WTC11 (cell line): ENCODE results near the gene PGGT1B. TPM values are rescaled to one million over a fixed set of nuclear protein-coding genes. Genes with fewer than 3 reads are reported as not detected.

Experiments used
- total RNA-seq: library from RNA; stranded (reverse); gene quantifications from 3 replicates; pipeline ENCODE4 v1.2.3, GENCODE V29; 2021

PGGT1B gene
- total RNA-seq, 1 experiment from 2014 or later: 43.0 TPM

Other genes starting within 250 kb of the PGGT1B start
- gene TRIM36, start 93.0 kb downstream of the PGGT1B start, total RNA-seq: 17.4 to 24.1 TPM (median 20.0 TPM) in 3 replicates
- 10.8 to 12.2 TPM (median 11.6 TPM) in 3 replicates for gene CCDC112, start 33.8 kb upstream of the PGGT1B start, total RNA-seq